ENCODE measurements around the gene MKNK1.

- TF ChIP-seq EZH2phosphoT487 (IDR thresholded peaks at IDR 0.05; ENCODE audit: insufficient read depth, low read depth) (no peak), EZH2 (IDR thresholded peaks at IDR 0.05; ENCODE audit: insufficient read depth, poor library complexity, severe bottlenecking) (no peak)
Measured at GRCh38 chr1:46637444-46638083, 33.5 kb upstream of the MKNK1 start.
